Measurements from ENCODE around the gene SLC10A2. TPM values are rescaled to one million over a fixed set of nuclear protein-coding genes. Genes with fewer than 3 reads are reported as not detected.

SLC10A2 gene
- total RNA-seq, 1 donor from 2014 or later, result not detected

DNA sequence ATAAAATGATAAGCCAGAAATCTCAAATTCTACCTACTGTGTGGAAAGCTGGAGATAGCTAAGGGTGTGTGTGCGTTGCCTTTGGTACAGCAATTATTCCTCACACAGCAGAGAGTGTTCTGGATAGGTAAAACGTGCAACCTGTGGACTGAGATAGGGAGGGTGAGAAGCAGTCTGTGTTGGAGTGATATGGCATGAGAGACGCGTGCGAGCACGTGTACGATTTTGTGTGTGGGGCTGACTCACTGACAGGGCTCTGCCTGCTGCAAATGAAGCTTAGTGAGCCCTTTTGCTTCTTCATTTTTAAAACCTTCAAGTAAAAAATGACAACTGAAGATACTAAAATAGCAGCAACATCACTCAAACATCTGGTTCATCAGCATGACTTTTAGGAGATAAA, 35.7 kb upstream of the SLC10A2 start:
- Histone ChIP-seq H3K9me3 (no peaks in the 10 kb centered on the region), H3K27ac (no peak overlapping the region), H3K4me3 (no peak overlapping the region), H3K27me3 (no peaks in the 10 kb centered on the region), H3K4me1 (no peaks in the 10 kb centered on the region), H3K36me3 (no peaks in the 10 kb centered on the region)
- DNase-seq (ENCODE audit: extremely low spot score in 2 of 2), result no peak
- TF ChIP-seq, protein P1, sequence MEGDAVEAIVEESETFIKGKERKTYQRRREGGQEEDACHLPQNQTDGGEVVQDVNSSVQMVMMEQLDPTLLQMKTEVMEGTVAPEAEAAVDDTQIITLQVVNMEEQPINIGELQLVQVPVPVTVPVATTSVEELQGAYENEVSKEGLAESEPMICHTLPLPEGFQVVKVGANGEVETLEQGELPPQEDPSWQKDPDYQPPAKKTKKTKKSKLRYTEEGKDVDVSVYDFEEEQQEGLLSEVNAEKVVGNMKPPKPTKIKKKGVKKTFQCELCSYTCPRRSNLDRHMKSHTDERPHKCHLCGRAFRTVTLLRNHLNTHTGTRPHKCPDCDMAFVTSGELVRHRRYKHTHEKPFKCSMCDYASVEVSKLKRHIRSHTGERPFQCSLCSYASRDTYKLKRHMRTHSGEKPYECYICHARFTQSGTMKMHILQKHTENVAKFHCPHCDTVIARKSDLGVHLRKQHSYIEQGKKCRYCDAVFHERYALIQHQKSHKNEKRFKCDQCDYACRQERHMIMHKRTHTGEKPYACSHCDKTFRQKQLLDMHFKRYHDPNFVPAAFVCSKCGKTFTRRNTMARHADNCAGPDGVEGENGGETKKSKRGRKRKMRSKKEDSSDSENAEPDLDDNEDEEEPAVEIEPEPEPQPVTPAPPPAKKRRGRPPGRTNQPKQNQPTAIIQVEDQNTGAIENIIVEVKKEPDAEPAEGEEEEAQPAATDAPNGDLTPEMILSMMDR (IDR thresholded peaks at IDR 0.05), result no peak
- TF ChIP-seq POLR2A (IDR thresholded peaks at IDR 0.05), result no peak
- TF ChIP-seq POLR2AphosphoS5 (IDR thresholded peaks at IDR 0.05; ENCODE audit: insufficient read depth in 1 of 2, low read depth in 1 of 2), result no peak
- intact Hi-C loops (cut with DNase I), result no loop called here

DNA sequence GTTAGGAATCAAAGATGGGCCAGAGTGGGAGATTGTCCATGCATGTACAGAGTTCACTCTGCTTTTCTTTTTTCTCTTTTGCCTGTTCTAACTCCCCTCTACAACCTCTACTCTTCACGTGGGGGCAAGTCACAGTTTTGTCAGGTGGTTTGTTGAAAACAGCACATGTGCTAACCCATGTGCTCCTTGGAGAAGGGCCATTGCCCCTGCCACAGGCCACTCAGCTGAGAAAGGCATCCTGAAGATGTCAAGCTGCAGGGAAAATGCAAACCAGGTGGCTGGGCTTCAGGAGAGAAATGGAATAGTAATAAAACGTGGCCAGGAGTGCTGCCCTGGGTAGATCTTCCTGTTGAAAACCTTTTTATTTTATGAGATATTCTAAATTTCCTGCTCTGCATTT, 35.3 kb upstream of the SLC10A2 start:
- no peak for TF ChIP-seq POLR2A (IDR thresholded peaks at IDR 0.05)
- TF ChIP-seq, protein P1 (IDR thresholded peaks at IDR 0.05), result no peak
- no peak for TF ChIP-seq POLR2AphosphoS5 (IDR thresholded peaks at IDR 0.05; ENCODE audit: insufficient read depth in 1 of 2, low read depth in 1 of 2)
- no peaks in the 10 kb centered on the region for H3K9me3 ChIP-seq
- H3K27me3 ChIP-seq, result no peaks in the 10 kb centered on the region
- DNase-seq (ENCODE audit: extremely low spot score in 2 of 2), result no peak
- H3K4me3 ChIP-seq, result no peak overlapping the region
- intact Hi-C loops (cut with DNase I), result no loop called here
- no peak overlapping the region for H3K27ac ChIP-seq
- no peaks in the 10 kb centered on the region for H3K36me3 ChIP-seq
- H3K4me1 ChIP-seq, result no peaks in the 10 kb centered on the region

DNA sequence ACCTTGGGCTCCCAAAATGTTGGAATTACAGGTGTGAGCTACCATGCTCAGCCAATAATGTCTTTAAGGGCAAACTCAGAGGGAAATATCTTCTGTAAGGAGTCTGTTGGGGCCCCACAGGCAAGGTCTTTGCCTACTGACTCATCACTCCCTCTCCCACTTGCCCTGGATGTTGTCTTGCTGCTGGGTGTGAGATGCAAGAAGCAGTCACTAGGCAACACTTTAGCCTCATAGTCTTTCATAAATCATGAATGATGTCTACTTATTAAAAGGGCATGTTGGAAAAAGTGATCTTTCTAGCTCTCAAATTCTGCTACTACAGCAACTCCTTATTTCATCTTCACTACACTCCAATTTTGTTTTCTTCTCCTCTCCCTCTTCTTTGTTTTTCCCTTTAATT, 34.6 kb upstream of the SLC10A2 start:
- no peak overlapping the region for H3K4me3 ChIP-seq
- no peak for DNase-seq (ENCODE audit: extremely low spot score in 2 of 2)
- H3K9me3 ChIP-seq, result no peaks in the 10 kb centered on the region
- H3K27me3 ChIP-seq, result no peaks in the 10 kb centered on the region
- no peaks in the 10 kb centered on the region for H3K36me3 ChIP-seq
- intact Hi-C loops (cut with DNase I), result no loop called here
- no peaks in the 10 kb centered on the region for H3K4me1 ChIP-seq
- no peak overlapping the region for H3K27ac ChIP-seq
- TF ChIP-seq POLR2AphosphoS5 (IDR thresholded peaks at IDR 0.05; ENCODE audit: insufficient read depth in 1 of 2, low read depth in 1 of 2) (no peak), POLR2A (IDR thresholded peaks at IDR 0.05) (no peak)
- TF ChIP-seq, protein P1 (IDR thresholded peaks at IDR 0.05), result no peak

DNA sequence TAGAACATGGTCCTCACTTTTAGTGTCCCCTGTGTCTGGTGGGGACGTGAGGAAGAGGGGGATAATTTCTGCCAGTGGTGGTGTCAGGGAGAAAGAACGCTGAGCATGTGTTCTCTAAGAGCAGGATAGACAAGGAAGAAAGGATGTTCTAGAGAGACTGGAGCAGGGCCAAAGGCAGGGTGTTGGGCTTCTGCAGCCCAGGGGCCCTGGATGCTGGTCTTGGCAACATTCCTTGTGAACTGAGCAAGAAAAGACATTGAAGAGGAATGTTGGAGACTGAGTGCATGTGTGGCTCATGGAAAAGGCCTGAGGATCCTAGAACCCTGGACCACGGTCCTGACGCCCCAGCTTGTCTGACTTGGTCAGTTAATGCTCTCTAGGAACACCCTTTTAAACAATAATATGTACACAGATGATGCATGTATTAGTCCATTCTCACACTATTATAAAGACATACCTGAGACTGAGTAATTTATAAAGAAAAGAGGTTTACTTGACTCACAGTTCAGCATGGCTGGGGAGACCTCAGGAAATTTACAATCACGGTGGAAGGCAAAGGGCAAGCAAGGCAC, 33.6 kb upstream of the SLC10A2 start:
- TF ChIP-seq POLR2AphosphoS5 (IDR thresholded peaks at IDR 0.05; ENCODE audit: insufficient read depth in 1 of 2, low read depth in 1 of 2) (no peak), POLR2A (IDR thresholded peaks at IDR 0.05) (no peak)
- TF ChIP-seq, protein P1 (IDR thresholded peaks at IDR 0.05), result no peak
- Histone ChIP-seq H3K4me3 (no peak overlapping the region), H3K27me3 (no peaks in the 10 kb centered on the region), H3K9me3 (no peaks in the 10 kb centered on the region), H3K4me1 (no peaks in the 10 kb centered on the region), H3K27ac (no peak overlapping the region), H3K36me3 (no peaks in the 10 kb centered on the region)
- intact Hi-C loops (cut with DNase I), result no loop called here
- no peak for DNase-seq (ENCODE audit: extremely low spot score in 2 of 2)

DNA sequence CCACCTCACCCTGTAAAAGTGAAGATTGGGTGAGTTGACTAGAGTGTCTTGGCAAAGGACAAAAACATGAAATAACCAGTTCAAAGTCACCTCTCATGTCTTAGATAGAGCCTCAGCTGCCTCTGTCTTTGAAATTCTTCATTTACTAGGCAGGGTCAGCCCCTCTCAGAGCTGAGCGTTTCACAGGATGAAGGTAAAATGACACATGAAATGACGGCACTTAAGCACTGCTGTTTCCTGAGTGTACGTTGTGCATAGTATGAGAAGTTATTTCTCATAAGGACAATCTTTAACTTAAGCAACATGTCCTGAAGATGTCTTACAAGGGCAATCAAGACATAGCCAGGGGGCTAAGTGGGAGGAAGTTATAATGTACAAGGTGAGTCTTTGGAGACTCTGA, 32.3 kb upstream of the SLC10A2 start:
- no peak overlapping the region for H3K27ac ChIP-seq
- no peak for DNase-seq (ENCODE audit: extremely low spot score in 2 of 2)
- peaks cover 5% of the 10 kb centered on the region for H3K9me3 ChIP-seq
- H3K27me3 ChIP-seq, result no peaks in the 10 kb centered on the region
- intact Hi-C loops (cut with DNase I), result no loop called here
- H3K36me3 ChIP-seq, result no peaks in the 10 kb centered on the region
- no peak for TF ChIP-seq POLR2A (IDR thresholded peaks at IDR 0.05)
- TF ChIP-seq, protein P1 (IDR thresholded peaks at IDR 0.05), result no peak
- H3K4me1 ChIP-seq, result no peaks in the 10 kb centered on the region
- H3K4me3 ChIP-seq, result no peak overlapping the region

Measured in vagina (tissue), 2 donors.